WI38 (cell line): ENCODE results near the gene HSF5.
"Not testable (repeated sequence)": the region's sequence is repeated elsewhere in the genome, so short reads cannot be mapped to it uniquely, and the experiment has no call there.

Source experiments
- H3K4me3 ChIP-seq: 2 replicates; pipeline ENCODE4 v1.5.1; 2011; ENCODE audit warnings: low read depth, mild to moderate bottlenecking, control low read depth, low read length
- CTCF ChIP-seq: IDR thresholded peaks from 2 replicates; pipeline ENCODE4 v1.5.1; 2012; ENCODE audit warnings: low read depth, mild to moderate bottlenecking, control low read depth, low read length

HSF5 gene

GRCh38 chr17:58402047-58402446 is 86.2 kb downstream of the HSF5 start:
- no peak overlapping the region for H3K4me3 ChIP-seq
- no peak for TF ChIP-seq CTCF

- no peak overlapping the region for H3K4me3 ChIP-seq
- no peak for TF ChIP-seq CTCF
These were observed 86.9 kb downstream of the HSF5 start for GRCh38 chr17:58401287-58401686.

GRCh38 chr17:58400826-58401225 is 87.4 kb downstream of the HSF5 start:
- TF ChIP-seq CTCF = no peak
- no peak overlapping the region for H3K4me3 ChIP-seq

GRCh38 chr17:58399974-58400373 is 88.2 kb downstream of the HSF5 start:
- H3K4me3 ChIP-seq = no peak overlapping the region
- no peak for TF ChIP-seq CTCF

GRCh38 chr17:58398574-58399266 is 89.5 kb downstream of the HSF5 start:
- H3K4me3 ChIP-seq = no peak overlapping the region
- no peak for TF ChIP-seq CTCF

GRCh38 chr17:58397421-58397820 is 90.8 kb downstream of the HSF5 start:
- H3K4me3 ChIP-seq = not testable (repeated sequence)

GRCh38 chr17:58396173-58396572 is 92.0 kb downstream of the HSF5 start:
- TF ChIP-seq CTCF = no peak

More at GRCh38 chr17:58396173-58396572, 92.0 kb downstream of the HSF5 start:
- H3K4me3 ChIP-seq = no peak overlapping the region
